Stomach (tissue), 9 donors: Measurements from ENCODE around the gene TOR4A. TPM values are rescaled to one million over a fixed set of nuclear protein-coding genes. Genes with fewer than 3 reads are reported as not detected.

Experiments
- DNase-seq, 2 donors: peaks; one replicate each; pipeline versions ENCODE4 v3.0.0 to v3.0.0-alpha.2; 2013 to 2019
- H3K27ac ChIP-seq, 5 donors: fragments of 200-600 bp in 4 of 5; sonication (generic) in 4 of 5; one replicate each; pipeline ENCODE4 v1.5.1; 2013 to 2019; ENCODE audit warnings: mild to moderate bottlenecking in 1 of 5, moderate library complexity in 1 of 5
- H3K27me3 ChIP-seq, 3 donors: fragments of 200-600 bp; sonication (generic); one replicate each; pipeline ENCODE4 v1.5.1; 2017 to 2019; ENCODE audit warnings: mixed run types in 1 of 3
- H3K36me3 ChIP-seq, 4 donors: fragments of 200-600 bp; sonication (generic); 1 replicate in 3 of 4; 2 replicates in 1 of 4; pipeline ENCODE4 v1.5.1; 2016 to 2019
- H3K4me1 ChIP-seq, 4 donors: fragments of 200-600 bp; sonication (generic); one replicate each; pipeline ENCODE4 v1.5.1; 2016 to 2019
- H3K4me3 ChIP-seq, 4 donors: fragments of 200-600 bp; sonication (generic) in 3 of 4; one replicate each; pipeline ENCODE4 v1.5.1; 2016 to 2019; ENCODE audit warnings: mild to moderate bottlenecking in 1 of 4
- H3K9me3 ChIP-seq, 4 donors: fragments of 200-600 bp; sonication (generic); one replicate each; pipeline ENCODE4 v1.5.1; 2016 to 2019
- EP300 ChIP-seq: sonication (generic); formaldehyde crosslinking; IDR thresholded peaks from one replicate; pipeline ENCODE4 v1.6.1; 2017; ENCODE audit warnings: antibody characterized with exemption
- POLR2A ChIP-seq, 4 donors: fragments of 450-650 bp; IDR thresholded peaks; one replicate each; pipeline ENCODE4 v1.6.1; 2016; ENCODE audit warnings: antibody characterized with exemption in 4 of 4, control low read depth in 2 of 4, mild to moderate bottlenecking in 1 of 4, moderate library complexity in 1 of 4
- POLR2AphosphoS5 ChIP-seq, 3 donors: sonication (generic); formaldehyde crosslinking; IDR thresholded peaks; one replicate each; pipeline ENCODE4 v1.6.1; 2016; ENCODE audit warnings: antibody characterized with exemption in 3 of 3
- WGBS, 5 donors: extraction: QIAGEN DNeasy Blood & Tissue Kit in 3 of 5; methylation state at CpG; one replicate each; pipeline versions ENCODE4 v1.1.5 to v1.1.7; 2013 to 2018; 5-methylcytosine and 5-hydroxymethylcytosine counted together
- intact Hi-C: fragments of 100-400 bp; cut with DNase I; formaldehyde crosslinking; loops from one replicate; pipeline ENCODE4 v1.15.1; 2023; ENCODE audit warnings: low total_unique reads
- polyA plus RNA-seq, 3 donors: library from polyadenylated mRNA; stranded (reverse); fragments of 200-250 nt; gene quantifications; one replicate each; pipeline ENCODE4 v1.2.3, GENCODE V29; 2013
- total RNA-seq, 5 donors: library from RNA; depleted of rRNA; stranded (reverse); fragments of >200 nt; gene quantifications; one replicate each; pipeline versions ENCODE4 v1.1.0 to v1.2.3, GENCODE V29; 2014 to 2016
- TF ChIP-seq, protein P1 (sequence below), 7 experiments: fragments of 450-650 bp in 4 of 7; fragments of 200-600 bp in 3 of 7; sonication (generic) in 3 of 7; IDR thresholded peaks; one replicate each; pipeline ENCODE4 v1.5.1; 2016 to 2019; ENCODE audit warnings: antibody characterized with exemption in 7 of 7, control low read depth in 2 of 7, mild to moderate bottlenecking in 1 of 7
- donor health status: healthy with polysubstance abuse.
- donor health status: Bipolar disorder and iron deficiency.
- donor health status: healthy.

Gene TOR4A
- total and polyA plus RNA-seq, 8 donors, result 5.9 to 180 (median 10.2) TPM

DNA sequence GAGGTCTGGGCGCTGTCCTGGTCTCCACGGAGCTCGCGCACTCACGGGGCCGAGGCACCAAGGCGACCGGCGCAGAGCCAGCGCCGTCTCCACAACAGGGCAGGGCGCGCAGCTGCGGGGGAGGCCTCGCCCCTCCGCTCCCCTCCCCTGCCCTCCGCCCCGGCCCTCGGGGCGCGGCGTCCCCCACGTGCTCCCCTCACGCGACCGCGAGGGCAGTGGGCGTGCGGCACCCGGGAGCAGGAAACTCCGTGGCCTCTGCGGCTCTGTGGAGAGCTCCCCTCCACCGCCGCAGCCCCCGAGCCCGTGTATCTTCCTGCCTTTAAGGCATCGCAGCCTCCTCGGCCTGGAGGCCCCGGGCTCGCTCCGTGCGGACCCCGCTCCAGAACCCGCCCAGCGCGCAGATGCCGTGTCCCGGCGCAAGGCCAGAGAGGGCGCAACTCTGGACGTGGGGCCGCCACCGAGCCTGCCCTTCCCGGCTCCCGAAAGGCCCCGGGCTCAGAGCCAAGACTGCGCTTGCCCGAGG is 37.1 kb upstream of the TOR4A start:
- peaks cover under 1 to 9% (median 6%) of the 10 kb centered on the region in 3 donors for H3K27me3 ChIP-seq
- no peaks in the 10 kb centered on the region for H3K9me3 ChIP-seq
- peaks cover 47 to 78% (median 76%) of the 10 kb centered on the region in 4 donors for H3K4me1 ChIP-seq
- peak overlapping the region; percentile 60 to 78 (median 72) for H3K4me3 ChIP-seq
- peak in 2 of 3 donors; percentile 29 to 55 for TF ChIP-seq POLR2AphosphoS5 (IDR thresholded peaks at IDR 0.05)
- TF ChIP-seq, protein P1, sequence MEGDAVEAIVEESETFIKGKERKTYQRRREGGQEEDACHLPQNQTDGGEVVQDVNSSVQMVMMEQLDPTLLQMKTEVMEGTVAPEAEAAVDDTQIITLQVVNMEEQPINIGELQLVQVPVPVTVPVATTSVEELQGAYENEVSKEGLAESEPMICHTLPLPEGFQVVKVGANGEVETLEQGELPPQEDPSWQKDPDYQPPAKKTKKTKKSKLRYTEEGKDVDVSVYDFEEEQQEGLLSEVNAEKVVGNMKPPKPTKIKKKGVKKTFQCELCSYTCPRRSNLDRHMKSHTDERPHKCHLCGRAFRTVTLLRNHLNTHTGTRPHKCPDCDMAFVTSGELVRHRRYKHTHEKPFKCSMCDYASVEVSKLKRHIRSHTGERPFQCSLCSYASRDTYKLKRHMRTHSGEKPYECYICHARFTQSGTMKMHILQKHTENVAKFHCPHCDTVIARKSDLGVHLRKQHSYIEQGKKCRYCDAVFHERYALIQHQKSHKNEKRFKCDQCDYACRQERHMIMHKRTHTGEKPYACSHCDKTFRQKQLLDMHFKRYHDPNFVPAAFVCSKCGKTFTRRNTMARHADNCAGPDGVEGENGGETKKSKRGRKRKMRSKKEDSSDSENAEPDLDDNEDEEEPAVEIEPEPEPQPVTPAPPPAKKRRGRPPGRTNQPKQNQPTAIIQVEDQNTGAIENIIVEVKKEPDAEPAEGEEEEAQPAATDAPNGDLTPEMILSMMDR (IDR thresholded peaks at IDR 0.05), result no peak
- no peak for TF ChIP-seq POLR2A (IDR thresholded peaks at IDR 0.05)
- TF ChIP-seq EP300, result no peak
- DNase-seq, result peak; percentile 74 to 94
- peak overlapping the region; percentile 83 to 97 (median 94) for H3K27ac ChIP-seq
- intact Hi-C loops, result no loop called here
- WGBS, 5 donors, result 0 to 2% (median 1%) methylated on average over 10 to 58 of the region's 58 CpGs
- H3K36me3 ChIP-seq, result peaks cover 16 to 22% (median 21%) of the 10 kb centered on the region in 4 donors

DNA sequence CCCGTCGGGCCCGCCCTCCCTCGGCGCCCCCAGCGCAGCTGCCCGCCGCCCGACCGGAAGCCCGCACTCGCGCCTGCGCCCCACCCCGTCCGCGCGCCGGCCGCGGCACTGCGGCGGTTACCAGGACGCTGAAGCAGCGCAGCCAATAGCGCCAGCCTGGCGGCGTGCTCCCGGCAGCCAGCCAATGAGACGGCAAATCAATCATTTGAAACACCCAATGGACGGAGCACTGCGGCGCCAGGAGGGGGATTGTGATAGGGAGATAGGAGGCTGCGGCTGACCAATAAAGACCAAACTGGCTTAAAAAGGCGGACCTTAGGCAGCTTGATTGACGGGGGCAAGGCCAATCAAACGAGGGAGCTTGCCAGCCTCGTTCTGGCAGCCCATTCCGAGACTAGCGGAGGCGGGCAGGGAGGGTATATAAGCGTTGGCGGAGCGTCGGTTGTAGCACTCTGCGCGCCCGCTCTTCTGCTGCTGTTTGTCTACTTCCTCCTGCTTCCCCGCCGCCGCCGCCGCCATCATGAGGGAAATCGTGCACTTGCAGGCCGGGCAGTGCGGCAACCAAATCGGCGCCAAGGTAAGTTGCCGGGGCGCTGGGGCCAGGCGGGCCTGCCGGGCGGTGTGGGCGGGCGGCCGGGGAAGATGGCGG is 36.6 kb upstream of the TOR4A start, which contains the start of gene TUBB4B:
Gene TUBB4B, plus strand, starts transcription at position 447 of the 649 bp plus-strand sequence. Its CDS starts 74 bp downstream, at position 521.
- Histone ChIP-seq H3K36me3 (peaks cover 16 to 22% (median 21%) of the 10 kb centered on the region in 4 donors), H3K27ac (peak within 1 kb of the TSS; percentile 93 to 97 (median 97)), H3K4me3 (peak within 1 kb of the TSS; percentile 73 to 94 (median 82)), H3K9me3 (no peaks in the 10 kb centered on the region), H3K4me1 (peaks cover 45 to 72% (median 71%) of the 10 kb centered on the region in 4 donors), H3K27me3 (peaks cover 0 to 3% (median under 1%) of the 10 kb centered on the region in 3 donors)
- intact Hi-C loops, result no loop called here
- peak; percentile 99 to 100 for DNase-seq
- TF ChIP-seq EP300 (no peak), POLR2A (IDR thresholded peaks at IDR 0.05) (peak in 2 of 4 donors; percentile 91 to 100), POLR2AphosphoS5 (IDR thresholded peaks at IDR 0.05) (peak; percentile 86 to 100 (median 100))
- TF ChIP-seq, protein P1 (IDR thresholded peaks at IDR 0.05), result no peak
- 0% methylated on average over 42 to 67 of the region's 67 CpGs for WGBS, 5 donors

DNA sequence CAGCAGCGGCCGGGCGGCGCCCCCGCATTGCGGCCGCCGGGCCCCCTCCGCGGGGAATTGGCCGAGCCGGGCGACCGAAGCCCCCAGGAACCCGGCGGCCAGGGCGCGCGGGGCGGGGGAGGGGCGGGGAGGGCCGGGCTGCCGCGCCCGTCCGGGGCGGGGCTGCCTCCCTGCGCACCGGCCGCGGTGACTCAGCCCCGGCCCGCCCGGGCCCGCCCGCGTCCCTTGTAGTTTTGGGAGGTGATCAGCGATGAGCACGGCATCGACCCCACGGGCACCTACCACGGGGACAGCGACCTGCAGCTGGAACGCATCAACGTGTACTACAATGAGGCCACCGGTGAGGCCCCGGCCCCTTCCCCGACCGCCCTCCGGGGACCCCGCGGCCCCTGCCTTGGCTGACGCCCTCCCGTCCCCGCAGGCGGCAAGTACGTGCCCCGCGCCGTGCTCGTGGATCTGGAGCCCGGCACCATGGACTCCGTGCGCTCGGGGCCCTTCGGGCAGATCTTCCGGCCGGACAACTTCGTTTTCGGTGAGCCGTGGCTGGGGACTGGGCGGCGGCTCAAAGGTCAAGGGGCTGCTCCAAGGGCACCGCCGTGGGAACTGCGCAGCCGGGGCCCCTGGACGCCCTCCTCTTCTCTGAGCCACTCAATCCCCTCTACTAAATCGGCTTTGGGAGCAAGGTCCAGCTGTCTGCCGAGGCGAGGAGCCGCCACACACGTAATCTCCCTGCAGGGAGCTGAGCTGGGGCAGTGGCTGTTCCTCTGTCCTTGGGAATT is 35.8 kb upstream of the TOR4A start:
- DNase-seq, result peak; percentile 70 to 81
- 0 to 2% (median 1%) methylated on average over 30 to 83 of the region's 83 CpGs for WGBS, 5 donors
- Histone ChIP-seq H3K36me3 (peaks cover 16 to 22% (median 21%) of the 10 kb centered on the region in 4 donors), H3K9me3 (no peaks in the 10 kb centered on the region), H3K4me3 (peak overlapping the region; percentile 73 to 94 (median 82)), H3K27me3 (no peaks in the 10 kb centered on the region), H3K4me1 (peaks cover 38 to 65% (median 63%) of the 10 kb centered on the region in 4 donors), H3K27ac (peak overlapping the region; percentile 90 to 97 (median 94))
- TF ChIP-seq, protein P1 (IDR thresholded peaks at IDR 0.05), result no peak
- no peak for TF ChIP-seq EP300
- TF ChIP-seq POLR2AphosphoS5 (IDR thresholded peaks at IDR 0.05), result no peak
- TF ChIP-seq POLR2A (IDR thresholded peaks at IDR 0.05), result no peak
- intact Hi-C loops, result no loop called here
